NCI-H82 (cell line): ENCODE measurements around the gene FCHO2.

Source experiments
- DNase-seq: peaks from one replicate; lab custom pipeline; 2025; lab: John Stamatoyannopoulos, UW

Gene FCHO2

GRCh38 chr5:73028991-73029595 lies 73.3 kb downstream of the FCHO2 start:
- no peak for DNase-seq

- DNase-seq: no peak
These were observed 74.7 kb downstream of the FCHO2 start for GRCh38 chr5:73030531-73030930.

- no peak for DNase-seq
These were observed 75.2 kb downstream of the FCHO2 start for GRCh38 chr5:73030995-73031394.

GRCh38 chr5:73031839-73032238 lies 76.0 kb downstream of the FCHO2 start:
- DNase-seq: peak; percentile 49

GRCh38 chr5:73032635-73033034 lies 76.8 kb downstream of the FCHO2 start:
- DNase-seq: no peak

- DNase-seq: no peak
These were observed 81.7 kb downstream of the FCHO2 start for GRCh38 chr5:73037545-73037944.

GRCh38 chr5:73039082-73039481 lies 83.2 kb downstream of the FCHO2 start:
- DNase-seq: no peak

- DNase-seq: no peak
These were observed 87.2 kb downstream of the FCHO2 start for GRCh38 chr5:73042993-73043392.

GRCh38 chr5:73044546-73044945 lies 88.7 kb downstream of the FCHO2 start:
- no peak for DNase-seq

GRCh38 chr5:73045623-73046022 lies 89.8 kb downstream of the FCHO2 start:
- no peak for DNase-seq

- DNase-seq: no peak
These were observed 105.8 kb downstream of the FCHO2 start for GRCh38 chr5:73061593-73061992.

- DNase-seq: no peak
These were observed 110.6 kb downstream of the FCHO2 start for GRCh38 chr5:73066466-73066865.

- DNase-seq: no peak
These were observed 111.4 kb downstream of the FCHO2 start for GRCh38 chr5:73067213-73067612.

GRCh38 chr5:73081093-73081492 lies 125.3 kb downstream of the FCHO2 start:
- DNase-seq: no peak

GRCh38 chr5:73088026-73088425 lies 132.2 kb downstream of the FCHO2 start:
- DNase-seq: no peak

GRCh38 chr5:73093943-73094342 lies 138.1 kb downstream of the FCHO2 start:
- DNase-seq: no peak

- no peak for DNase-seq
These were observed 138.6 kb downstream of the FCHO2 start for GRCh38 chr5:73094415-73094814.

- DNase-seq: no peak
These were observed 139.9 kb downstream of the FCHO2 start for GRCh38 chr5:73095564-73096238.

- DNase-seq: no peak
These were observed 140.4 kb downstream of the FCHO2 start for GRCh38 chr5:73096239-73096575.

GRCh38 chr5:73097740-73098139 lies 141.9 kb downstream of the FCHO2 start:
- DNase-seq: no peak

- DNase-seq: no peak
These were observed 144.3 kb downstream of the FCHO2 start for GRCh38 chr5:73100109-73100508.

GRCh38 chr5:73103870-73104299 lies 148.0 kb downstream of the FCHO2 start:
- DNase-seq: no peak

- DNase-seq: no peak
These were observed 148.5 kb downstream of the FCHO2 start for GRCh38 chr5:73104326-73104725.

- no peak for DNase-seq
These were observed 150.5 kb downstream of the FCHO2 start for GRCh38 chr5:73106335-73106734.
